HG02588 (cell line): ENCODE data around the gene FIBP.

Source experiments
- ATAC-seq: cut with Tn5 transposase; IDR thresholded peaks from one replicate; pipeline ENCODE4 v1.9.1; 2021; ENCODE audit warnings: mild to moderate bottlenecking, moderate library complexity; ENCODE audit not compliant: unreplicated experiment

The FIBP gene

DNA sequence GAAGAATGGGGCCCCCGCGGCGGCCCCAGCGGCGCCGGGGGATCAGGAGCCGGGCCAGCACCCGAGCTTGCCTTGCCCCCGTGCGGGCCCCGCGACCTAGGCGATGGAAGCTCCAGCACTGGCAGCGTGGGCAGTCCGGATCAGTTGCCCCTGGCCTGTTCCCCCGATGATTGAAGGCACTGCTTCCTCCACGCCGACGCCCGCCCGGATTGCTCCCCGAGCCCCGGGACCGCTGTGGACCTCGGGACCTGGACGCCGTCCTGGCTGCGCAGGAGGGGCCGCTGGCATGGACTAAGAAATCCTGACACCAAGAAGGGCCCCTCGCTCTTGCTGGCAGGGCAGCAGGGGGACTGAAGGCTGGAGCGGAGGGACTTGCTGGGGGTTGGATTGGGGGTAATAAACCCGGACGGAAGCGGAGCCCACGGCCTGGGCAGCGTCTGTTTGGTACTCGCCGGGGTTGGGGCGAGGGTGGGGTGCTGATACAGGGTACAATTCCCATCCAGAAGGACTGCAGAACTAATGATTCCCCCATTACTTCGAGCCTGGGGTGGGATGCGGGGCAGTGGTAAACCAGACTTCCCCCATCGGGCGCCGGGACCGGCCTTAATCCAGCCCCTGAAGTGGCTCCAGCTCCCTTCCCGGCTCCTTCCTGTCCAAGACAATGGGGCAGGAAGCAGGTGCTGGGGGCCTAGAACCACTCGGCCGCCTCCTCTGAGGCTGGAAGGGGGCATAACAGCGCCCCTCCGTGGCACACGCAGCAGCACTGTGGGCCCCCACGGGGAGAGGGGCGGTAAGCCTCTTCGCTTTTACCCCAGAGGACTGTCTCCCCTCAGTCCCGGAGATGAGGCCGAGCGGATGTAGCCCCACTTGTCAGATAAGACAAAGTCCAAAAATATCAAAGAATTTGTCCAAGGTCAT is 3.2 kb upstream of the FIBP start:
- no peak for ATAC-seq

DNA sequence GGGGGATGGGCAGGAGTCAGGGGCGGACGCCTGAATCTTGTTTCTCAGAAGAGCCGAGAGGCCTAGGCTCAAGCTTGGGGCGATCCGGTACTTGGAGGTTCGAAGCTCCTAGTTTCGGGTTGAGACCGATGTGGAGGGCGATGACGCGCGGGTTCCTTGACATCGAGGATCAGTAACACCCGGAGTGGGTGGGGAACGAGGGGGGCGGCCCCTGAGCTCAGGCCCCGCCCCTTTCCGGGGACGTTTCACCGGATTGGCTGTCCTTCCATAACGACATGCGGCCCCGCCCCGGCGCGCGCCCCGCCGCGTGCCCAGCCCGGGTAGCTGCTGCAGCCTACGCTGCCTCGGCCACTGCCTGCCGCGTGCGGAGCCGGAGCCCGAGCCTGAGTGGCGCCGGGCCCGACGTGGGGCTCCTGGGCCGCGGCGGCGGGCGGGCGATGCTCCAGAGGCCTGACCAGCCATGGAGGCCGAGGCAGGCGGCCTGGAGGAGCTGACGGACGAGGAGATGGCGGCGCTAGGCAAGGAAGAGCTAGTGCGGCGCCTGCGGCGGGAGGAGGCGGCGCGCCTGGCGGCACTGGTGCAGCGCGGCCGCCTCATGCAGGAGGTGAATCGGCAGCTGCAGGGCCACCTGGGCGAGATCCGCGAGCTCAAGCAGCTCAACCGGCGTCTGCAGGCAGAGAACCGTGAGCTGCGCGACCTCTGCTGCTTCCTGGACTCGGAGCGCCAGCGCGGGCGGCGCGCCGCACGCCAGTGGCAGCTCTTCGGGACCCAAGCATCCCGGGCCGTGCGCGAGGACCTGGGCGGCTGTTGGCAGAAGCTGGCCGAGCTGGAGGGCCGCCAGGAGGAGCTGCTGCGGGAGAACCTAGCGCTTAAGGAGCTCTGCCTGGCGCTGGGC is 2.3 kb upstream of the FIBP start, which contains the start of gene CCDC85B:
TSS of gene CCDC85B (plus strand) at position 350 of the 895 bp plus-strand sequence. CDS start at position 461, 111 bp downstream.
- peak; percentile 49 for ATAC-seq

DNA sequence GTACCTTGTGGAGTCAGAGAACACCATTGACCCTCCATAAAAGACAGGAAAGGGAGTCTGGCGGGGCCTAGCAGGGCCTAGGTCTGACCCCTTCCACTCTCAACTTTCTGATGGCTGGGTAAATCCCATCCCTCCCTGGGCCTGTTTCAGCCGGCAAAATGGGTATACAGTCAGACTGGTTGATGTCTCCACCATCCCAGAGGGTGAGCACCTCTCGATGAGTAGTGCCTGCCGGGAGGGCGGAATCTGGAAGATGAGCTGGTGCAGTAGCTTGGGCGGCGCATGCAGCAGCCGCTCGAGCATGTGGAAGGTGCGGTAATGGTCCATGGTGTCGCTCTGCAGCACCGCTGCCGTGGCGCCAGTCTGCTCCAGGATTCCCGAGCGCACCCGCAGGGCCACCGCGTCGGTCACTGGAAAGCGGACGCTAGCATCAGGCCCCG is 528 bp downstream of the FIBP start:
- no peak for ATAC-seq

DNA sequence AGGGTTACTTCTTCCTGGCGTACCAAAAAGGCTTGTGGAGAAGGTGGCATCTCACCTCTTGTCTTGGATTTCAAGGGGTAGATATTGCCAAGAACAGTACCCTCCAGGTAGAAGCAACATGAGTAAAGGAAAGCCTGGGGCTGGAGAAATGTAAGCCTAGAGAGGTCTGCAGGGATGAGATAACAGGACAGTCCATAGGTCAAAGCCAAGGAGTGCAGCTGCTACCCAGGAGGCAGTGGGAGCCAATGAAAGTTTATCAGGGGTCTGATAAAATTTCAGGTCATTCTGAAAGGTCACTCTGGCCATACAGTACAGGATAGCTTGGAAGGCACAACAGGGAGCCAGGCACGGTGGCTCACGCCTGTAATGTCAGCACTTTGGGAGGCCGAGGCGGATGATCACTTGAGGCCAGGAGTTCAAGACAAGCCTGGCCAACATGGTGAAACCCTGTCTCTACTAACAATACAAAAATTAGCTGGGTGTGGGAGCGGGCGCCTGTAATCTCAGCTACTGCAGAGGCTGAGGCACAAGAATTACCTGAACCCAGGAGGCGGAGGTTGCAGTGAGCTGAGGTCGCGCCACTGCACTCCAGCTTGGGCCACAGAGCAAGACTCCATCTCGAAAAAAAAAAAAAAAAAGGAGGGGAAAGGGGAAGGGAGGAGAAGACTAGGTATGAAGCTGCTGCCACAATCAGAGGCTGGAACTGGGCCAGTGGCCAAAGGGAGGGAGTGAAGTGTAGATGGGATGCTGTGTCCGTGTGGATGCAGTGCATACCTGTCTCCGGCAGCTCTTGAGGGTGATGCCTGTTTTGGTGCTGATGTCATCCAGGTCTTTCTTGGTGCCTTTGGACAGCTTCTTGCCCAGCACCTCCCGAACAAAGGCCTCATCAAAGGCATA is 1.2 kb downstream of the FIBP start:
- no peak for ATAC-seq

DNA sequence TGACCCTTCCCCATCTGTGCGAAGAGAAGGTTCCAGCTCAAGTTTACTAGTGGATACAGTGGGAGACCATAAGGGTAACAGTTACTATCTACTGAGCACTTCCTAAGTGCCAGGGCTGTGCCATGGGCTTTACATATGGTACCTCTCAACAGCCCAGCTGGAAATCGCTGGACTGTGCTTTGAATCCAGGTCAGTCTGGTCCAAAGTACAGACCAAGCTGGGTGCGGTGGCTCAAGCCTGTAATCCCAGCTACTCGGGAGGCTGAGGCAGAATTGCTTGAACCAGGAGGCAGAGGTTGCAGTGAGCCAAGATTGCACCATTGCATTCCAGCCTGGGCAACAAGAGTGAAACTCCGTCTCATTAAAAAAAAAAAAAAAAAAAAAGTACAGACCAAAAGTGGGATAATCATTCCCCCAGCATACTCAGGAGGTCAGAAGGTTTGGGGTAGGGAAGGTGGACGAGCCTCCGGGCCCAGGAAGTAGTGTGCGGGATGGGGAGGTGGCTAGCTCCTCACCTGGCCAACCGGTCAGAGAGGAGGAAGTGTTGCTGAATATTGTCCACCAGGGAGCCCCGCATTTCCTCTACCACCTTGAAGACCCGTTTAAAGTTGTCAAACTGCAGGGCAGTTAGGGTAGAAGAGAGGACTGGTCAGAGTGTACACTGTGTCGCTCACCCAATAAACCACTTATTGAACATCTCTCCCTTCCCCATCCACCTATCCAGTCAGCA is 2.3 kb downstream of the FIBP start:
- no peak for ATAC-seq

DNA sequence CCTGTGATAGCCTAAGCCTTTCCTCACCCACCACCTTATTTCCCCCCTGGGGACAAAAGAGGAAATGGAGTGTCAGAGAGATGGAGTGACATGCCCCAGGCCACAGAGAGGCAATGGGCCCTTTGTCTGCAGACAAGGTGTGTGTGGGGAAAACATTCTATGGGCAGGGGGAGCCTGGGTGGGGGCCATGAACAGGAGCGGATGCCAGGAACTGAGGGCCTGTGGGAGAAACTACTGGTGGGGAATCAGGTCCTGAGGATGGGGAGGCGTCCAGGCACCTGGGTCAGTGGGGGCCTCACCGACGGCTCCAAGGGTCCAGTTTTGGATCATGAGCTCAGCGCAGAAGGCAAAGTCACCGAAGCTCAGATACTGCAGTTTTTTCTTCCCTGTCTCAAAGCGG is 3.0 kb downstream of the FIBP start:
- ATAC-seq = no peak

DNA sequence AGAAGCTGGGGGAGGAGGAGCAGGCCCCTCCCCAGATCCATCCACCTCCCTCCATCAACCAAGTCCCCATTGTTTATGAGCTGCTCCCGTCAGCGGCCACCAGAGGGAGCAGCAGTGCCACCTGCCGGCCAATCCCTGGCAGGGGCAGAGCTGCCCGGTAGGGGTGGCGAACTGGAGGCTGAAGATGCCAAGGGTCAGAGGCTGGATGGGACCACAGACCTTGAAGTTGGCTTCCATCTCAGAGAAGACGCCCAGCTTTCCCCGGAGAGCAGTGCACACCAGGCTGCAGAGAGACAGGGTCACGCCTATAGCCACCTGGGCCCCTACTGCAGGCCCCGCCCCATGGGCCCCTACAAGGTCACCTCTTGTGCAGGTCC is 3.6 kb downstream of the FIBP start:
- no peak for ATAC-seq

DNA sequence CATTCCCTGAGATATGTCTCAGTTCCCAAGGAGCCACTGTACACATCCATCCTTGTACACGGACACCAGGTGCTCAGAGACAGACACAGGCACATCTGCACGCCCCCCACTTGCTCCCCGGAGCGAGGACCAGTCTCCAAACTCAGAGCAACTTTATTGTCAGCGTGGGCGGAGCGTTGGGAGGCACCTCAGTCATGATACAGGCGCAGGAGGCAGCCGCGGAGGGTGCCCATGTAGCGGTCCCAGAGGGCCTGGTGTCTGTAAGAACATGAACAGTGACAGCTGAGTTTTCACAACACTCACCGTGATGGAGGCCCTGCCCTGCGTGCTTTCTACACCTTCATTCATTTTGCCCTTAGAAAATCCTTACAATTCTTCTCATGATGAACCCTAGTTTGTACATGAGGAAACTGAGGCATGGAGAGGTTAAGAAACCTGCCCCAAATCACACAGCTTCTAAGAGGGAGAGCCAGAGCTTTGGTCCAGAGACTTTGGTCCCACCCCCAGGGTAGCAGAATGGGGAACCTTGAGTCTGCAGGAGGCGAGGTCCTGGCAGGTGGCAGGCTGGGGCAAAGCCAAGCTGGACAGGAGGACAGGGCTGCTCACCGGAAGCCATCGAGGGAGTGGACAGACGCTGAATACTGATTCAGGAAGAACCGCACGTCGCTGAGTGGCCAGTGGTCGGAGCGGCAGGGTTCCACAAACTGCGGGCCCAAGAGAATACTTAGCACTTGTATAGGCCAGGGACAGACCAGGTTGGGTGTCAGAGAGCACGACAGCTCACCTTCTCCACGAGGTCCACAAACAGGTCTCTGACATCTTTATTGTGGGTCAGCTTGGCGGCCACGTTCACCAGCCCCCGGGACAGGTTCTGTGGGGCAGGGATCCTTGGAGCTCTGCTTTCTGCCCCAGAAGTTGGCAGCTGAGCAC is 4.2 kb downstream of the FIBP start:
- ATAC-seq = no peak

DNA sequence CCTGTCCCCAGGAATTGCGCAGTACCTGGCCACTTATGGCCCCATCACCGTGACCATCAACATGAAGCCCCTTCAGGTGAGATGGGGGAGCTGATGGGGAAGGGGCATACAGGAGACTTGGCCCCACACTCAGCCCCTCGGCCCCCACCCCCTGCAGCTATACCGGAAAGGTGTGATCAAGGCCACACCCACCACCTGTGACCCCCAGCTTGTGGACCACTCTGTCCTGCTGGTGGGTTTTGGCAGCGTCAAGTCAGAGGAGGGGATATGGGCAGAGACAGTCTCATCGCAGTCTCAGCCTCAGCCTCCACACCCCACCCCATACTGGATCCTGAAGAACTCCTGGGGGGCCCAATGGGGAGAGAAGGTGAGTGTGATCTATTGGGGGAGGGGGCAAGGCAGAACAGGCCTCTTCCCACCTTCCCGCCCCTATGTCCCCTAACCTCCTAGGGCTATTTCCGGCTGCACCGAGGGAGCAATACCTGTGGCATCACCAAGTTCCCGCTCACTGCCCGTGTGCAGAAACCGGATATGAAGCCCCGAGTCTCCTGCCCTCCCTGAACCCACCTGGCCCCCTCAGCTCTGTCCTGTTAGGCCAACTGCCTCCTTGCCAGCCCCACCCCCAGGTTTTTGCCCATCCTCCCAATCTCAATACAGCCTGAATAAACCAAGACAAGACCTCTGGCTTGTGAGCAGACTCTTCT is 5.1 kb downstream of the FIBP start:
- ATAC-seq = no peak

DNA sequence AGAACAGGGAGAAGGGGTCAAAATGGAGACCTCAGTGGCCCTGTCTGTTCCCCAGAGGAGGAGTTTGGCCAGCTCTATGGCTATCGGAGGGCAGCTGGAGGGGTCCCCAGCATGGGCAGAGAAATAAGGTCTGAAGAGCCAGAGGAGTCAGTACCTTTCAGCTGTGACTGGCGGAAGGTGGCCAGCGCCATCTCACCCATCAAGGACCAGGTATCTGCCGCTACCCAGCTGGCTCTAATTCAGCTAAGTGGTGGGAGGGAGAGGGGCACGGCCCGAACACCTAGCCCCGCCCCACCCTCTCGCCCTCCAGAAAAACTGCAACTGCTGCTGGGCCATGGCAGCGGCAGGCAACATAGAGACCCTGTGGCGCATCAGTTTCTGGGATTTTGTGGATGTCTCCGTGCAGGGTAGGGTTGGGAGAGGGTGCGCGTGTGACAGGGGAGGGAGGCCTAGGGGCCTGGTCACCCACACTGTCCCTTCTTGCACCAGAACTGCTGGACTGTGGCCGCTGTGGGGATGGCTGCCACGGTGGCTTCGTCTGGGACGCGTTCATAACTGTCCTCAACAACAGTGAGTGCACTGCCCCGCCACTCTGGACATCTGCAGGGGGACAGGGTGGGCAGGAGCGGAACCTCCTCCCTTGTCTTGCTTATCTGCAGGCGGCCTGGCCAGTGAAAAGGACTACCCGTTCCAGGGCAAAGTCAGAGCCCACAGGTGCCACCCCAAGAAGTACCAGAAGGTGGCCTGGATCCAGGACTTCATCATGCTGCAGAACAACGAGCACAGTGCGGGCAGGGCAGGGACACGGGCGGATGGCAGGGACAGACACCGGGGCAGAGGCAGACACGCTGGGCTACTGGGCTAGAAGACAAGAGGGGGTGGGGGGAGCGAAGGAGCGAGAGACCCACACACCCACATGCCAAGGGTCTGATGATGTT is 5.9 kb downstream of the FIBP start:
- no peak for ATAC-seq

DNA sequence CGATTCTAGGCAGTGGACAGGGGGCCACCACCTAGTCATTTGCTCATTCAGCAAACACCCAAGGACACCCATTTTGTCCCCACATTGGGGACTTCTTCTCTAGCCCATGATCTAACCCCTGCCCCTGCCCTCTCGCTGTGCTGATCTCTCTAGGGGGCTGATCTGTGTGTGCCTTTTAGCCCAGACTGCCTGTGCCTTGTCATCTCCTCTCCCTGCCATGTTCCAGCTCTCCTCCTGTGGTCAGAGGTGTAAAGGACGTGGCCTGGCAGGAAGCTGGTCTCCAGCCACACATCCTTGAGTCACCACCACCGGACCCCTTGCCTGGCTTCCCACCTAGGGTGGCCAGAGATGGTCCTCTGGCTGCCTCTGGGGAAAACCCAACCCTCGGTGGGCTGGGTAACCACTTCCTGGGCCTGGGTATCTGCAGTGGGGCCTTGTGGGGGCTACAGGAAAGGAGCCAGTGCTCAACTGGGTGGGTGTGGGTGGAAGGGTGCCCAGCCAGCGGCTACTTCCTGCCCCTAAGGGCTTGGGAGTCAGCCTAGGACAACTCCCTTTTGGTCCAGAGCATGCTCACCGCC is 7.3 kb downstream of the FIBP start:
- no peak for ATAC-seq

DNA sequence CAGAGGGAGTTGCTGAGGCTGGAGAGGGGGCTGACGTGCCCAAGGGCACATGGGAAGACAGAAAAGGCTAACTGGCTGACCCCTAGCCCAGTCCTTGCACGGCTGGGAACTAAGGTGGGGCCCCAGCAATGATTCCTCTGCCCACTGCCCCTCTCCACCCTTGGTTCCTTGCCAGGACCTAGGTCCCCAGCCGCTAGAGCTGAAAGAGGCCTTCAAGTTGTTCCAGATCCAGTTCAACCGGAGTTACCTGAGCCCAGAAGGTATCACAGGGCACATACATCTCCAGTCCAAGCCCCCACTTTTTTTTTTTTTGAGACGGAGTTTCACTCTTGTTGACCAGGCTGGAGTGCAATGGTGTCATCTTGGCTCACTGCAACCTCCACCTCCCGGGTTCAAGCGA is 8.2 kb downstream of the FIBP start:
- no peak for ATAC-seq

DNA sequence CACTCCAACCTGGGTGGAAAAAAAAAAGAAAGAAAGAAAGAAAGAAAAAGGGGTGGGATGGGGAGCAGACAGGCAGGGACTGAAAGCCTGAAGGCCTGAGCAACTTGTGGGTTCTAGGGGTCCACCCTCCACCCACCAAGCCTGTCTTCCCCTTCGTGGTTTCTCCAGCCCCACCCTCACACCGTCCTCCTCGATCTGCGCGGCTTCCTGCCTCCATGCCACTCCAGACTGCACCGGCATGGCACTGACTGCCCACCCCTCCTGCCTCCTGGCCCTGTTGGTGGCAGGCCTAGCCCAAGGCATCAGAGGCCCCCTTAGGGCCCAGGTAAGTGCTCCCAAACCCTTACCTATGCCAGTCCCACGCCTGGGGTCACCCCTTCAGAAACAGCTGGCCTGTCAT is 8.7 kb downstream of the FIBP start, which contains the start of gene CTSW:
TSS of gene CTSW (plus strand) at position 221 of the 400 bp plus-strand sequence. CDS start at position 239, 18 bp downstream.
- no peak for ATAC-seq

DNA sequence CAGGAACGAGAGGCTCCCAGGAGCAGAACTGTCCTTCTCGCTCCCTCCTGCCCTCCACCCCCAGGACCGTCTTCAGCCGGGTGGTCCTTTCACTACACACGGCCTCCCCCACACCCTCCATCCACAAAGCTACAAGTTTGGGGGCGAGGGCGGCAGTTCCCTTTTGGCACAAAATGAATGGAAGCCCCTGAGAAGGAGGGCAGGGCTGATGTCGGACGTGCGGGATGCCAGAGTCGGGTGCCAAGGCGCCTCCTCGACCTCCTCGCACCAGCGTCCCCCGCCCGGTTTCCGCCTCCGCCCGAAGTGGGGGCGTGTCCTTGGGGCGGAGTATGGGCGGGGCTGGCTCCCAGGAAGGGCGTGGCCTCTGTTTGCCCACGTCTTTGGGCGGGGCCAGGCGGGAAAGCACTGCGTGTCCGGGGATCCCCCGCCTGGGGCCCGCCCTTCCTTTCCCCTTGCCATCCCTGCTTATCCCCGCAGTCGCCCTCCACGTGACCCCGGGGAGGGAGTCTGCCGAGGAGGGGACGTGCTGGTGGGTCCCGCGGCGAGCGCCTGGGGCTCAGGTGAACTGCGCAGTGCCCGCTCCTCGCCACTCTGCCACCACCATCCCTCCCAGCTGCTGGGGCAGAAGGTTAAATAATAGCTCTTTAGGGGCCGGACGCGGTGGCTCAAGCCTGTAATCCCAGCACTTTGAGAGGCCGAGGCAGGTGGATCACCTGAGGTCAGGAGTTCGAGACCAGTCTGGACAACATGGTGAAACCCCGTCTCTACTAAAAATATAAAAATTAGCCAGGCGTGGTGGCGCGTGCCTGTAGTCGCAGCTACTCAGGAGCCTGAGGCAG is 14.7 kb downstream of the FIBP start:
- ATAC-seq = peak; percentile 80

DNA sequence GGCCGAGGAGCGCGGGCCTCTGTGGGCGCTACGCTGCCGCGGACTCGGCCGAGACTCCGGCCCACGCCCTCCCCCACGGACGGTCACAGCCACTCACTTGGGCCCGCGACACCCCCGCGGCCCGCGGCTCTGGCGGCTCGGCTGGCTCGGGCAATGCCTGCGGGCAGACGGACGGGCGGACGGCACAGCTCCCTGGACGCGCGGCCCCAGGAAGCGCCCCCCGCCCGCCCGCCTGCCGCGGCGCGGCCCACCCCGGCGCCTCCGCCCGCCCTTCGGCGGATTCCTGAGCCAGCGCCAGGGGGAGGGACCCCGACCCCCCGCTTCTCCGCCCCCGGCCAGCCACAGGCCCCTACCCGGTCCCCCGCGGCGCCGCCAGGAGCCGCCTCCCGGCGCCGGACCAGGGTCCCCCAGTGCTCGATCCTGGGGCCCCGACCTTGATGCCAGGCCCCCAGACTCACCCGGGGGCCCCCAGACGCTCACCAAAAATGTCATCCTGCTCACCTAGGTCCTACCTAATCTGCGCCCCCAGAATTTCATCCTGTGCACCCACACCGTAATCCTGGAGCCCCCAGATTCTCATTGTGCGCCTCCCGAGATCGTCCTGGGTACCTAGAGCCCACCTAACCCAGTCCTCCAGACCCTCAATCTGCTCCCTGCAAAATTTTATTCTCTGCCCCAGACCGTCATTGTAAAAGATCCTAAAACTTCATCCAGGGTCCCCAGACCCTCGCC is 15.5 kb downstream of the FIBP start, which contains the start of gene EFEMP2:
TSS of gene EFEMP2 (minus strand) at position 215 of the 732 bp plus-strand sequence. CDS start 446 bp downstream, outside the sequence.
- no peak for ATAC-seq
